HG03039 (cell line): ENCODE results near the gene SLC25A45.

ENCODE experiments used
- ATAC-seq: cut with Tn5 transposase; IDR thresholded peaks from one replicate; pipeline ENCODE4 v1.9.1; 2021; ENCODE audit warnings: mild to moderate bottlenecking, moderate library complexity; ENCODE audit not compliant: unreplicated experiment

SLC25A45 gene

DNA sequence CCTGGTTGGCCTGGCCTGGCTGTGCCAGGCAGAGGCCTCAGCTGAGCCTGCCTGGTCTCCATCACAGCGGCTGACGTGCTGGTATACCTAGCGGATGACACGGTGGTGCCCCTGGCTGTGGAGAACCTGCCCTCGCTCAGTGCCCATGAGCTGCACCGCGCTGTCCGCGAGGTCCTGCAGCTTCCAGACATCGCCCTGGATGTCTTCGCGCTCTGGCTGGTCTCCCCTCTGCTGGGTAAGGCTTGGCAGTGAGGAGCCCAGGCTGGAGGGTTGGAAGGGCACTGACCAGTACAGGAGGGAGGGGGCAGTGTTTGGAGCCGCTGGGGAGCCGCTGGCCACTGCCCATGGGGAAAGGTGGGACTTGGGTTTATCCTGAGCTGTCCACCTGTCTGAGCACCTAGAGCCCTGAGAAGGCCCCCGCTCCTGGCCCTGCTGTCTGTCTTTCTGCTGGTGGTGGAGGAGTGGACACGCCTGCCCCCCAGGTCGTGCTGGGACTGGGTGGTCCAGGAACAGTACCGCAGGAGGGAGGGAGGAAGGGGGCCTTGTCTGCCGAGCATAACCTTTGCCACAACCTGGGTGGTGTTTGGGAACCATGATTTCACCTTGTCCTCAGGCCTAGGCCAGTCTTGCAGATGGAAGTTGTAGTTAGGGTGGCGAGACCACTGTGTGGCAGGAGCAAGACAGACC lies 7.0 kb upstream of the SLC25A45 start:
- no peak for ATAC-seq

DNA sequence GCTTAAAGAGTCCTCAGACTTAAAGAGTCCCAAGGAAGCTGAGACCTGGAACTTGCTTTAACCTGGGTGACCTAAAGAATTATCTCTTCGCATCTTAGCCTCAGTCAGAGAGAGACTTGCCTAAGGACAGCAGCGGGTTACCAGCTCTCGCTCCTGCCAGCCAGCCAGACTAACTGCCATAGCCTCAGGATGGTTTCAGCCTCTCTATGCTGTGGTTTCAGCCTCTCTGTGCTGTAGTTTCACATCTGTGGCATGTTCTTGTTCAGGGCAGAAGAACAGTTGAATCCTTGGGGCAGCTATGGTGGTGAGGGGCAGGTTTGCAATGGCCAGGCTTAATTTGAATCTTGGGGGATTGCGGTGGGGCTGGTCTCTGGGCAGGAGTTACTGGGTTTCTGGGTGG lies 6.3 kb upstream of the SLC25A45 start:
- no peak for ATAC-seq

- ATAC-seq: no peak
These were observed 4.1 kb upstream of the SLC25A45 start, which contains the start of gene FRMD8 for GRCh38 chr11:65386307-65387140. TSS of gene FRMD8 (plus strand) at chr11:65386637. CDS start at chr11:65387037, 400 bp downstream.

DNA sequence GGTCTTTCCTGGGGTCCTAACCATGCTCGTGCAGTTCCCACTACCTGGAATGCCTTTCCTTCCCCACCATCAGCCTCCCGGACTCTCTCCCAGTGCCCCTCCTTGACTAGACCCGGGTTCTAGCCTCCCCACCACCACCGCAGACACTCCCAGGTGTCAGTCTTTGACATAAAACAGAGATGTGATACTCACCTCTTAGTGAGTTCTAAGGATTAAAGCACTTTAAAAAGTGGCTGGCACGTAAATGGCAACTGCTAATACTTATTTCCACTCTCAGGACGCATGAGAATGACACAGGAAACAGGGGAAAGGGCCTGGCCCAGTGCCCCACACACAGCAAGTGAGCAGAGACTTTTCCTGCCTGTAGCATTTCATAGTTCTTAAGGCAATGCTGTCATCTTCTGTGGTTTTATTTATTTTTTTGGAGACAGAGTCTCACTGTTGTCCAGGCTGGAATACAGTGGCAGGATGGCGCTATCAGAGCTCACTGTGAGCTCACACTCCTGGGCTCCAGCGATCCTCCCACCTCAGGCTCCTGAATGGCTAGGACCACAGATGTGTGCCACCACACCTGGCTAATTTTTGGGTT lies 1.9 kb upstream of the SLC25A45 start:
- no peak for ATAC-seq

DNA sequence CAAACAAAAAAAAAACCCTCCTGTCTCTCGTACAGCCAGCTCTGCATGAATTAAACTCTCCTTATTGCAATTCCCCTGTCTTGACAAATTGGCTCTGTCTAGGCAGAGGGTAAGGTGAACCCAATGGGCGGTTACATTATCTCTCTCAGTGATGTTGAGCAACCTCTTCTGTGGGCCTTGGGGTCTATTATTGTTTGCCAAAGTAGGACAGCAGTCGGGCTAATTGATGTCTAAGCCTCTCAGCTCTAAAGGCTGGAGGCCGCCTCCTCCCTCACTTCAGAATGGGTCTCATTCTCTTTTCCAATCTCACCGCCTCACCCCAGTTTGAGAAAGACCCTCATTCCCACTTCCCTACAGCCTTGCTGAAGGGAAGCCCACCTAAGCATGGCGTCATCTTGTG lies 1.3 kb upstream of the SLC25A45 start:
- ATAC-seq: no peak

GRCh38 chr11:65382804-65383368 lies 440 bp upstream of the SLC25A45 start:
- no peak for ATAC-seq

DNA sequence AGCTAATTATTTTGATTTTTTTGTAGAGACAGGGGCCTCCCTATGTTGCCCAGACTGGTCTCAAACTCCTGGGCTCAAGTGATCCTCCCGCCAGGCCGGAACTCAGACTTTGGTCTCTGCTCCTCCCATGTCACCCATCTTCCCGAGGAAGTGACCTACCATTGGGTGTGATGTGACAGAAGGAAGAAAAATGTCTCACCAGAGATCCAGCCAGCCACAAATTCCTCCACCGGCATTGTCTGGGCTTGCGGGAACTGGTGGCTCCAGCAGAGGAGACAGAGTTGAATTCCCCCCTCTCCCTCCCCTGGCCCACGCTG lies 772 bp downstream of the SLC25A45 start:
- ATAC-seq: no peak

DNA sequence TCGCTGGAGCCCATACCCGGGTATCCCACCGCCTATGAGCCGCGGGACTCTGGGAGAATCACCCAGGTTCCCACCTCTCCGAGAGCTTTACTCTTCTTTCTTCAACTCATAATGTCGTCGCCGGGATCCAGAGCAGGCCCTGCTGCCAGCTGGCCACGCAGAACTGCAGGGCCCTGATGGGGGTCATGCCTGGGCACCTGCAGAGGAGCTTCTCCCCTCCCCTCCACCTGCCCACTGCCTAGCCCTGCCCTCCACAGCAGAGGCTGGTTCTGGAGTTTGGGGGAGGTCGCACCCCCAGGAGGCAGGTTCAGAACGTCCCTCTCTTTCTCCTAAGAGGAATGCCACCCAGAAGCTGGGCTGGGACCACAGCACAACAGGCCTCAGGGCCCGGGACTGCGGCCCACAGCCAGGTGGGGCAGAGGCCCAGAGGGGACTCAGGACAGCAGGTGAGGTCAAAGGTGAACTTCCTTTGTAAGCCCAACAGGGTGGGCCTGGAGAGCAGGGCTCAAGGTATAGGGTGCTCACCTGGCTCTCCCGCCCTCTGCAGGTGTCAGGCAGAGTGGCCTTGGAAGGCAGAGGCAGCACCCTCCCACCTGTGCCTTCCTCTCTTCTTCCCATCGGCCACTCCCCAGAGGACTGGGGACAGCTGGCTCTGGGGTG lies 1.9 kb downstream of the SLC25A45 start:
- no peak for ATAC-seq

GRCh38 chr11:65379698-65380459 lies 2.6 kb downstream of the SLC25A45 start:
- no peak for ATAC-seq

DNA sequence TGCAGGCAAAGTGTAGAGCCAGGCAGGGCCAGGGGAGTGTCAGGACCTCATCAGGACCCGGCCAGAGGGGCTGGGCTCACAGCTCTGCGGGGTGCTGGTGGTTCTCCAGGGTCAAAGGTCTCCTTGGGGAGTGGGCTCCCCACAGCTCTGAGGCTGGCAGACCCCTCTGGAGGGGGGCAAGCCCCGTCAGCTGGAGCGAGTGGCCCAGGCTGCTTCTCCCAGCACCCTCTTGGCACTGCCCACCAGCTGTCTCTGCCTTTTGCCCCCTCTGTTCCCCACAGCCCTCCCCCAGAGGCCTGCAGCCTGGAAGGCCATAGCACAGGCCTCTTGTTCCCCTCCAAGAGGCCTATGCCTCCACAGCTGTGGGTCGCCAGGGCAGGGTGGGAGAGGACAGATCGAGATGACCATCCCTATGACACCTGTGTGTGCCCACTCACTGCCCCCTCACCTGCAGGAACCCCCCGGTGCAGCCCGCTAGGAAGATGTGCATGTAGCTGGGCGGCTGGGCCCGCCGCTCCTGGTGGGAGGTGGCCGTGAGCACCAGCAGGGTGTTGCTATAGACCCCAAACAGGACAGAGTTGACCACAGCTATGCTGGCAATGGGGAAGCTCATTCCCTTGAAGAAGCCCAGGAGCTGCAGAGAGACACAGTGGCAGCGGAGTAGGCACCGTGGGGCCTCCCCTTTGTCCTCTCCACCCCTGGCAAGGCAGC lies 3.4 kb downstream of the SLC25A45 start:
- ATAC-seq: no peak

- no peak for ATAC-seq
These were observed 4.1 kb downstream of the SLC25A45 start for GRCh38 chr11:65378208-65378927.

GRCh38 chr11:65377777-65378176 lies 4.7 kb downstream of the SLC25A45 start:
- no peak for ATAC-seq

- no peak for ATAC-seq
These were observed 5.4 kb downstream of the SLC25A45 start for GRCh38 chr11:65377036-65377435.

DNA sequence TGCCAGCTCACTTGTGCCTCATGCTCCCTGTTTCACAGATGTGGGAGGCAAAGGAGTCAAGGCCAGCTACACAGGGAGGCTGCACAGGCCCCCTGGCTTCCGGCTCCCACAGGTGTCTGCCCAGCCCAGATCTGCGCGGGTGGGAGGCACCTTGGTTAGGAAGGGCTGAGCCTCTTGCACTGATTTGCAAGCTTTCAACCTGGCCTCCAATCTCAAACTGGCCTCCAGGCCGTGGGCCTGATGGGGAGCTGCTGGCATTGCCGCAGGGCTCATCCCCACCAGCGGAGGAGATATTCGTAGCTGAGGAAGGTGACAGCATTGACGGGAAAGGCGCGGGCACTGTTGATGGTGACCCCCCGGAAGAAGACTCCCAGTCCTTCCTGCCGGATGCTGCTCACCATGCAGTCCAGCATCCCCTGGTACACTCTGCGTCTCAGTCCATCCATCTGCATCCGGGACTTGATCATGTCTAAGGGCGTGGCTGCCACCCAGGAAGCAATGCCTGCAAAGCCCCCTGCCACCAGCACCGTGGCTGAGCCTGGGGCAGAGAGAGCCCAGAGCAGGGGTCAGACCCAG lies 6.2 kb downstream of the SLC25A45 start:
- no peak for ATAC-seq

DNA sequence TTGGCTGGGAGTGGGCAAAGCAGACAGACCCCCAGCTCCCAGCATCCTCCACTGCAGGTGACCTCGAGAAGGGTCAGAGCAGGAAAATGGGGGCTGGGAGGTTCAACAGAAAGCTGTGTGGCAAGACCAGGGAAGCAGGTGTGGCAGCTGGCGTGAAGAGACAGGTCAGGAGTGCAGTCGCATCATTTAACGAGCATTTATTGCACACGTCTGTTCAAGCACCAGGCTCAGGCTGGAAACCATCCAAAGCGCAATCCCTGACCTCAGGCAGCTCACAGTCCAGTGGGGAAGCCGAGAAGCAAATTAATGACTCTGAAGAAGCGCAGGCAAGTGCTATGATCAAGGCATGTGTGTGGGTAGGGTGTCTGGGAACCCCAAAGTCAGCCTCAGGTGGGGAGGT lies 7.4 kb downstream of the SLC25A45 start:
- ATAC-seq: no peak

GRCh38 chr11:65373839-65374580 lies 8.4 kb downstream of the SLC25A45 start:
- no peak for ATAC-seq

DNA sequence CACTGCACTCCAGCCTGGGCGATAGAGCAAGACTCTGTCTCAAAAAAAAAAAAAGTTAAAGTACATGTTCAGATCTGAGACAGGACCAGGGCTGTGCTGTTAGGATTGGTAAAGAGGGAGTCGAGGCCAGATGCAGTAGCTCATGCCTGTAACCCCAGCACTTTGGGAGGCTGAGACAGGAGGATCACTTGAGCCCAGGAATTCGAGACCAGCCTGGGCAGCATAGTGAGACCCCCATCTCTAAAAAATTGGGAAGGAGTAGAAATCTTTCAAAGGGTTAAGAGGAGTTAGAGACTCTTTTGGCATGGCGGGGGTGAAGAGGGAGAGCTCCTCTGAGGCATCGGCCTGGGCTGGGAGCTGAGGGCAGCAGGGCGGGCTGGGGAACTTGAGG lies 11.8 kb downstream of the SLC25A45 start:
- ATAC-seq: no peak

GRCh38 chr11:65366340-65366773 lies 16.1 kb downstream of the SLC25A45 start:
- ATAC-seq: no peak
